Muscle layer of duodenum (tissue), 2 donors: Measurements from ENCODE around the gene SMIM38.
"Not testable (repeated sequence)": the region's sequence is repeated elsewhere in the genome, so short reads cannot be mapped to it uniquely, and the experiment has no call there.

Experiments used
- H3K27ac ChIP-seq: one replicate; pipeline ENCODE4 v1.7.0; 2013; ENCODE audit warnings: mild to moderate bottlenecking, low read length
- H3K27me3 ChIP-seq: one replicate; pipeline ENCODE4 v1.7.0; 2013; ENCODE audit warnings: low read depth, mild to moderate bottlenecking, control low read depth, low read length
- H3K36me3 ChIP-seq, 2 donors: one replicate each; pipeline ENCODE4 v1.7.0; 2013; ENCODE audit warnings: low read length in 2 of 2, control low read depth in 1 of 2, mild to moderate bottlenecking in 1 of 2; ENCODE audit not compliant: insufficient read depth in 2 of 2, control insufficient read depth in 1 of 2
- H3K4me1 ChIP-seq, 2 donors: one replicate each; pipeline ENCODE4 v1.7.0; 2013; ENCODE audit warnings: low read length in 2 of 2, mild to moderate bottlenecking in 2 of 2, control low read depth in 1 of 2, moderate library complexity in 1 of 2; ENCODE audit not compliant: insufficient read depth in 2 of 2, control insufficient read depth in 1 of 2
- H3K4me3 ChIP-seq, 2 donors: one replicate each; pipeline ENCODE4 v1.7.0; 2013; ENCODE audit warnings: low read length in 2 of 2, low read depth in 1 of 2, mild to moderate bottlenecking in 1 of 2
- H3K9me3 ChIP-seq, 2 donors: one replicate each; pipeline ENCODE4 v1.7.0; 2013; ENCODE audit warnings: low read length in 2 of 2, control low read depth in 1 of 2, mild to moderate bottlenecking in 1 of 2; ENCODE audit not compliant: control insufficient read depth in 1 of 2
- donor health status: healthy.

The SMIM38 gene

GRCh38 chr11:69133251-69133650, 22.5 kb upstream of the SMIM38 start:
- Histone ChIP-seq H3K4me1 (peaks cover 0 to 4% of the 10 kb centered on the region in 2 donors), H3K4me3 (no peak overlapping the region), H3K9me3 (peaks cover 0 to 3% of the 10 kb centered on the region in 2 donors), H3K27me3 (no peaks in the 10 kb centered on the region), H3K27ac (no peak overlapping the region), H3K36me3 (peaks cover 0 to 7% of the 10 kb centered on the region in 2 donors)

GRCh38 chr11:69134182-69134581, 21.6 kb upstream of the SMIM38 start:
- H3K27ac ChIP-seq, H3K27me3 ChIP-seq, H3K9me3 ChIP-seq, H3K4me3 ChIP-seq, H3K4me1 ChIP-seq: not testable (repeated sequence)
- H3K36me3 ChIP-seq, result peaks cover 0 to 14% of the 10 kb centered on the region in 2 donors

- Histone ChIP-seq H3K27ac (no peak overlapping the region), H3K36me3 (peaks cover 0 to 14% of the 10 kb centered on the region in 2 donors), H3K27me3 (no peaks in the 10 kb centered on the region), H3K9me3 (no peaks in the 10 kb centered on the region), H3K4me3 (no peak overlapping the region), H3K4me1 (peaks cover 0 to 4% of the 10 kb centered on the region in 2 donors)
These were observed 20.8 kb upstream of the SMIM38 start for GRCh38 chr11:69134957-69135356.

- H3K36me3 ChIP-seq, result peaks cover 0 to 14% of the 10 kb centered on the region in 2 donors
- no peak overlapping the region for H3K27ac ChIP-seq
- no peaks in the 10 kb centered on the region for H3K9me3 ChIP-seq
- peaks cover 0 to 4% of the 10 kb centered on the region in 2 donors for H3K4me1 ChIP-seq
- no peaks in the 10 kb centered on the region for H3K27me3 ChIP-seq
- no peak overlapping the region for H3K4me3 ChIP-seq
These were observed 20.0 kb upstream of the SMIM38 start for GRCh38 chr11:69135420-69136363.

- Histone ChIP-seq H3K4me3 (no peak overlapping the region), H3K4me1 (peaks cover 0 to 4% of the 10 kb centered on the region in 2 donors), H3K27ac (no peak overlapping the region), H3K9me3 (no peaks in the 10 kb centered on the region), H3K36me3 (peaks cover 0 to 14% of the 10 kb centered on the region in 2 donors), H3K27me3 (no peaks in the 10 kb centered on the region)
These were observed 19.3 kb upstream of the SMIM38 start for GRCh38 chr11:69136471-69136870.

- Histone ChIP-seq H3K27ac (no peak overlapping the region), H3K4me1 (no peaks in the 10 kb centered on the region)
These were observed 18.4 kb upstream of the SMIM38 start for GRCh38 chr11:69137151-69137844.

GRCh38 chr11:69138265-69138664, 17.5 kb upstream of the SMIM38 start:
- Histone ChIP-seq H3K27ac (no peak overlapping the region), H3K27me3 (no peaks in the 10 kb centered on the region), H3K4me1 (no peaks in the 10 kb centered on the region), H3K36me3 (peaks cover 0 to 19% of the 10 kb centered on the region in 2 donors), H3K4me3 (no peak overlapping the region), H3K9me3 (no peaks in the 10 kb centered on the region)

More at GRCh38 chr11:69137151-69137844, 18.4 kb upstream of the SMIM38 start:
- no peak overlapping the region for H3K4me3 ChIP-seq
- no peaks in the 10 kb centered on the region for H3K27me3 ChIP-seq
- peaks cover 0 to 14% of the 10 kb centered on the region in 2 donors for H3K36me3 ChIP-seq
- H3K9me3 ChIP-seq, result no peaks in the 10 kb centered on the region

GRCh38 chr11:69140161-69140560, 15.6 kb upstream of the SMIM38 start:
- not testable (repeated sequence) for H3K4me1 ChIP-seq, H3K27ac ChIP-seq, H3K27me3 ChIP-seq, H3K4me3 ChIP-seq, H3K9me3 ChIP-seq
- peaks cover 0 to 19% of the 10 kb centered on the region in 2 donors for H3K36me3 ChIP-seq

- no peaks in the 10 kb centered on the region for H3K9me3 ChIP-seq
- no peaks in the 10 kb centered on the region for H3K4me1 ChIP-seq
- no peaks in the 10 kb centered on the region for H3K27me3 ChIP-seq
- H3K27ac ChIP-seq, result no peak overlapping the region
- H3K4me3 ChIP-seq, result no peak overlapping the region
- peaks cover 0 to 22% of the 10 kb centered on the region in 2 donors for H3K36me3 ChIP-seq
These were observed 15.1 kb upstream of the SMIM38 start for GRCh38 chr11:69140635-69141034.

GRCh38 chr11:69141742-69142141, 14.0 kb upstream of the SMIM38 start:
- no peaks in the 10 kb centered on the region for H3K27me3 ChIP-seq
- H3K4me1 ChIP-seq, result no peaks in the 10 kb centered on the region
- H3K36me3 ChIP-seq, result peaks cover 0 to 25% of the 10 kb centered on the region in 2 donors
- H3K27ac ChIP-seq, result no peak overlapping the region
- H3K4me3 ChIP-seq, result no peak overlapping the region
- peaks cover 0 to 3% of the 10 kb centered on the region in 2 donors for H3K9me3 ChIP-seq

- Histone ChIP-seq H3K4me1 (no peaks in the 10 kb centered on the region), H3K27me3 (no peaks in the 10 kb centered on the region), H3K9me3 (peaks cover 0 to 3% of the 10 kb centered on the region in 2 donors), H3K27ac (no peak overlapping the region), H3K36me3 (peaks cover 0 to 29% of the 10 kb centered on the region in 2 donors), H3K4me3 (no peak overlapping the region)
These were observed 12.8 kb upstream of the SMIM38 start for GRCh38 chr11:69142895-69143294.
